ENCODE data around the gene MED22. TPM values are rescaled to one million over a fixed set of nuclear protein-coding genes. Genes with fewer than 3 reads are reported as not detected.

Gene MED22
- total and polyA plus RNA-seq, 2 of the 8 experiments (the other 6 are each of a cell fraction or from before 2014, with no cell fraction given), result 56.4 to 68.4 TPM

- TF ChIP-seq FOSL1 (IDR thresholded peaks at IDR 0.05; ENCODE audit: insufficient read depth, low read depth, low read length), result no peak
These were observed 35.5 kb upstream of the MED22 start (continued) for GRCh38 chr9:133383438-133383837.

Data from H1 (cell line).